GM12878 (cell line): Measurements from ENCODE around the gene CFAP65. TPM values are rescaled to one million over a fixed set of nuclear protein-coding genes. Genes with fewer than 3 reads are reported as not detected.

Experiments
- ATAC-seq: fragments of 200-7000 bp; cut with Tn5 transposase; 3 replicates; pipeline ENCODE4 v1.9.1; 2020; ENCODE audit warnings: mild to moderate bottlenecking, moderate library complexity
- BruUV-seq: library from RNA; stranded (reverse); fragments of 400-500 nt; replicated peaks from 2 replicates; lab custom pipeline; 2021; lab: Mats Ljungman, UMichigan
- CTCF ChIA-PET: fragments of 300-600 bp; sonication (Branson Sonifier 250); formaldehyde crosslinking; extraction: SDS; loops from one replicate; lab custom pipeline; 2021; ENCODE audit warnings: inconsistent platforms; lab: Yijun Ruan, JAX
- POLR2A ChIA-PET: fragments of 350-600 bp; formaldehyde crosslinking; extraction: SDS; loops from one replicate; lab custom pipeline; 2021; ENCODE audit warnings: inconsistent platforms; lab: Charles Lee
- RAD21 ChIA-PET: fragments of 300-600 bp; sonication (Branson Sonifier 250); formaldehyde crosslinking; loops from one replicate; lab custom pipeline; 2023; ENCODE audit warnings: antibody characterized with exemption; ENCODE audit not compliant: unreplicated experiment; lab: Charles Lee
- SMC1A ChIA-PET: fragments of 300-600 bp; sonication (Branson Sonifier 250); formaldehyde crosslinking; loops from one replicate; lab custom pipeline; 2023; ENCODE audit not compliant: unreplicated experiment, uncharacterized antibody; lab: Charles Lee
- DNase-seq: peaks from one replicate; pipeline ENCODE4 v3.0.0-alpha.2; 2011; ENCODE audit warnings: low read depth, low spot score
- FAIRE-seq: peaks from 3 replicates; lab custom pipeline; 2011; peaks lifted over from hg19 to GRCh38; lab: Jason Lieb, UNC
- H2AFZ ChIP-seq: 2 replicates; pipeline ENCODE4 v1.6.0; 2011; ENCODE audit warnings: low read depth, low read length, control low read depth; ENCODE audit not compliant: control insufficient read depth
- H3K27ac ChIP-seq: 2 replicates; pipeline ENCODE4 v1.5.1; 2011; ENCODE audit warnings: control low read depth; ENCODE audit not compliant: control insufficient read depth, insufficient read depth
- H3K27me3 ChIP-seq, 2 experiments: replicated peaks in 1 of 2; 2 replicates each; pipeline versions ENCODE4 v1.6.0 to v1.6.1; 2011; ENCODE audit warnings: low read length in 1 of 2; ENCODE audit not compliant: control insufficient read depth in 2 of 2, insufficient read depth in 2 of 2
- H3K36me3 ChIP-seq, 2 experiments: 2 replicates each; pipeline ENCODE4 v1.5.1; 2011; ENCODE audit warnings: low read length in 1 of 2; ENCODE audit not compliant: control insufficient read depth in 2 of 2, insufficient read depth in 2 of 2
- H3K4me1 ChIP-seq: 2 replicates; pipeline ENCODE4 v1.6.1; 2011; ENCODE audit warnings: mild to moderate bottlenecking, low read length, moderate library complexity, mixed read lengths; ENCODE audit not compliant: control insufficient read depth, insufficient read depth
- H3K4me2 ChIP-seq: 2 replicates; pipeline ENCODE4 v1.6.0; 2011; ENCODE audit warnings: control low read depth; ENCODE audit not compliant: control insufficient read depth, insufficient read depth
- H3K4me3 ChIP-seq: fragments of 200-600 bp; sonication (generic); 2 replicates; pipeline ENCODE4 v1.5.1; 2016
- H3K79me2 ChIP-seq: 2 replicates; pipeline ENCODE4 v1.6.0; 2011; ENCODE audit warnings: low read length; ENCODE audit not compliant: control insufficient read depth, insufficient read depth
- H3K9ac ChIP-seq: 2 replicates; pipeline ENCODE4 v1.8.0; 2011; ENCODE audit warnings: low read length, control low read depth, mixed read lengths; ENCODE audit not compliant: control insufficient read depth, insufficient read depth
- H3K9me3 ChIP-seq: replicated peaks from 3 replicates; pipeline ENCODE4 v1.5.1; 2011; ENCODE audit warnings: mild to moderate bottlenecking, low read length; ENCODE audit not compliant: control insufficient read depth, insufficient read depth
- H4K20me1 ChIP-seq: 2 replicates; pipeline ENCODE4 v1.6.0; 2011; ENCODE audit not compliant: control insufficient read depth, insufficient read depth
- BCL11A ChIP-seq: IDR thresholded peaks from 2 replicates; pipeline ENCODE4 v1.6.1; 2011; ENCODE audit warnings: low read depth, low read length
- CBX5 ChIP-seq: sonication (generic); IDR thresholded peaks from 2 replicates; pipeline ENCODE4 v1.6.1; 2016; ENCODE audit warnings: low read depth, moderate library complexity, mild to moderate bottlenecking, inconsistent platforms
- GABPA ChIP-seq: IDR thresholded peaks from 2 replicates; pipeline ENCODE4 v1.6.1; 2014; ENCODE audit warnings: antibody characterized with exemption, low read depth, mild to moderate bottlenecking, inconsistent platforms
- KLF5 ChIP-seq: fragments of 450-650 bp; IDR thresholded peaks from 2 replicates; pipeline ENCODE4 v1.6.1; 2014; ENCODE audit warnings: mild to moderate bottlenecking; ENCODE audit not compliant: partially characterized antibody
- NR2C1 ChIP-seq: fragments of 450-650 bp; IDR thresholded peaks from 2 replicates; pipeline ENCODE4 v1.6.1; 2017; ENCODE audit warnings: antibody characterized with exemption, mild to moderate bottlenecking, moderate library complexity
- POLR2AphosphoS2 ChIP-seq: IDR thresholded peaks from 2 replicates; pipeline ENCODE4 v1.6.1; 2011; ENCODE audit warnings: low read depth, mild to moderate bottlenecking, low read length, improper control_type of control experiment, moderate library complexity
- RBBP5 ChIP-seq: fragments of 200-600 bp; sonication (generic); conservative IDR thresholded peaks from 2 replicates; pipeline ENCODE4 v1.6.1; 2016
- RUNX3 ChIP-seq: IDR thresholded peaks from 2 replicates; pipeline ENCODE4 v1.6.1; 2012; ENCODE audit warnings: low read length, inconsistent platforms
- STAT1 ChIP-seq: fragments of 450-650 bp; conservative IDR thresholded peaks from 2 replicates; pipeline ENCODE4 v1.6.1; 2014; ENCODE audit warnings: antibody characterized with exemption, mild to moderate bottlenecking
- ZNF384 ChIP-seq: IDR thresholded peaks from 2 replicates; pipeline ENCODE4 v1.6.1; 2012; ENCODE audit warnings: low read depth, mild to moderate bottlenecking, low read length, improper control_type of control experiment, borderline replicate concordance
- in situ Hi-C: fragments of 300-500 bp; cut with MboI; formaldehyde crosslinking; loops from 9 replicates; pipeline ENCODE4 v1.14.3; 2018; ENCODE audit warnings: mixed read lengths
- intact Hi-C: fragments of 100-400 bp; cut with micrococcal nuclease; formaldehyde crosslinking; loops from one replicate; pipeline ENCODE4 v1.14.2; 2022; ENCODE audit not compliant: unreplicated experiment
- polyA plus RNA-seq, 11 experiments: library from polyadenylated mRNA; depleted of rRNA in 4 of 11; unstranded in 6 of 11; stranded (reverse) in 5 of 11; fragments of >200 nt; fragmentation: Nextera tagmentation in 4 of 11; fragmentation: Illumina TruSeq in 1 of 11; extraction: Ambion mirVana in 4 of 11; extraction: Trizol in 1 of 11; gene quantifications; 1 replicate in 1 of 11; 2 replicates in 10 of 11; pipeline versions ENCODE4 v1.2.1 to v1.2.3, GENCODE V29; 2011 to 2016; ENCODE audit warnings: inconsistent platforms in 2 of 11, missing spikeins in 2 of 11, low read depth in 1 of 11
- total RNA-seq, 4 experiments: library from RNA; depleted of rRNA in 3 of 4; stranded (reverse); fragments of >200 nt in 3 of 4; fragmentation: Illumina TruSeq in 1 of 4; extraction: Trizol in 1 of 4; gene quantifications; 2 replicates each; pipeline versions ENCODE4 v1.2.1 to v1.2.3, GENCODE V29; 2013 to 2021
- TF ChIP-seq, protein P1 (sequence below): fragments of 450-650 bp; IDR thresholded peaks from 2 replicates; pipeline ENCODE4 v1.6.1; 2017; ENCODE audit warnings: mild to moderate bottlenecking, moderate library complexity
- TF ChIP-seq, protein P2 (sequence below): IDR thresholded peaks from 2 replicates; pipeline ENCODE4 v1.6.1; 2012; ENCODE audit warnings: low read depth, low read length, improper control_type of control experiment
- TF ChIP-seq, protein P3 (sequence below): fragments of 450-650 bp; formaldehyde crosslinking; IDR thresholded peaks from 2 replicates; pipeline ENCODE4 v1.4.0; 2020; ENCODE audit warnings: mild to moderate bottlenecking, moderate library complexity
- TF ChIP-seq, protein P4 (sequence below): IDR thresholded peaks from 2 replicates; pipeline ENCODE4 v1.6.1; 2011; ENCODE audit warnings: low read depth, mild to moderate bottlenecking, low read length, moderate library complexity, borderline replicate concordance; ENCODE audit errors: extremely low read depth

CFAP65 gene
- total and polyA plus RNA-seq, 10 of the 15 experiments (the other 5 are each of a cell fraction or from before 2014, with no cell fraction given) = not detected

DNA sequence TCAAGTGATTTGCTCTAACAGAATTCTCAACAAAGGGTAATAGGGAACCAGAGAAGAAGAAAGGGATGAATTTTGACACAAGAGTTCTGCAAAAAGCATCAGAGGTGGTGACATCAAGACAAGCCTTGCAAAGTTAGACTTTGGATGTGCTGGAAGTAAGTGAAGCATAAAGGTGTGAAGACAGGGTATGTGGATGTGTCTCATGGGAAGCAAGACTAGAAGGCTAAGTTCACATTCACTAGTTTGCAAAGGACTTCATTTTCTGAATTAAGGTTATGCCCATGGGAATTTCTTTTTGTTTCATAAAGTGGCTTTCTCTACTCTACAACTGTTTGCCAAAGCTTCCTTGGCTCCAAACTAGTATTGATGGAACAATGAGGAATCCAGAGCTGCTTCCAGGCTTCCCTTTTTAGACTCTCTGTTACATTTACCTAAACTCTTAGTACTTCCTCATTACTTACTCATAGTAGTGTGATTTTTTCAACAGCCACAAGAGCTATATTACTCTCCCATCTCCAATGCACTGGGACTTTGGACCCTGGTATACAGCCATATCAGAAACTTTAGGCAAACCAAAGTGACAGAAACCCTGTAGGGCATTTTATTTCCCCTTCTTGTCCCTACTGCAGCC is 40.5 kb upstream of the CFAP65 start:
- no peak for DNase-seq
- Histone ChIP-seq H3K9ac (no peak overlapping the region), H3K27me3 (no peaks in the 10 kb centered on the region), H3K4me3 (no peak overlapping the region), H4K20me1 (peaks cover 3% of the 10 kb centered on the region; the same call in 1 of the 2 replicates), H3K79me2 (no peaks in the 10 kb centered on the region), H3K36me3 (peaks cover 0 to 5% of the 10 kb centered on the region in 2 experiments; a peak in 2 of 4 replicates), H3K9me3 (no peaks in the 10 kb centered on the region), H3K4me1 (peaks cover 13% of the 10 kb centered on the region), H3K27ac (no peak overlapping the region; the same call in 1 of the 2 replicates), H3K4me2 (no peak overlapping the region), H2AFZ (no peak overlapping the region)
- BruUV-seq = no TSS peak
- ChIA-PET CTCF (interaction anchor here (0.6 to 26.8 kb wide), 11 partner anchors 9 to 145 kb away, joined by 3 to 365 read pairs (median 6); partner anchors contain the start of gene NHEJ1), RAD21 (interaction anchor here (0.6 to 0.9 kb wide), 3 partner anchors 9 to 93 kb away, joined by 3 to 4 read pairs (median 3); no protein-coding TSS in a partner anchor), SMC1A (interaction anchor here (0.9 to 2.4 kb wide), 5 partner anchors 9 to 436 kb away, joined by 3 to 10 read pairs (median 3); no protein-coding TSS in a partner anchor), POLR2A (no interaction called here)
- intact Hi-C loops = no loop called here
- peak; percentile 35 for FAIRE-seq
- in situ Hi-C loops = no loop called here
- ATAC-seq = peak; percentile 73
- TF ChIP-seq STAT1 (no peak), KLF5 (no peak), NR2C1 (no peak), POLR2AphosphoS2 (no peak), ZNF384 (no peak), RUNX3 (no peak), GABPA (no peak), BCL11A (no peak), RBBP5 (no peak), CBX5 (no peak)
- TF ChIP-seq, protein P1, sequence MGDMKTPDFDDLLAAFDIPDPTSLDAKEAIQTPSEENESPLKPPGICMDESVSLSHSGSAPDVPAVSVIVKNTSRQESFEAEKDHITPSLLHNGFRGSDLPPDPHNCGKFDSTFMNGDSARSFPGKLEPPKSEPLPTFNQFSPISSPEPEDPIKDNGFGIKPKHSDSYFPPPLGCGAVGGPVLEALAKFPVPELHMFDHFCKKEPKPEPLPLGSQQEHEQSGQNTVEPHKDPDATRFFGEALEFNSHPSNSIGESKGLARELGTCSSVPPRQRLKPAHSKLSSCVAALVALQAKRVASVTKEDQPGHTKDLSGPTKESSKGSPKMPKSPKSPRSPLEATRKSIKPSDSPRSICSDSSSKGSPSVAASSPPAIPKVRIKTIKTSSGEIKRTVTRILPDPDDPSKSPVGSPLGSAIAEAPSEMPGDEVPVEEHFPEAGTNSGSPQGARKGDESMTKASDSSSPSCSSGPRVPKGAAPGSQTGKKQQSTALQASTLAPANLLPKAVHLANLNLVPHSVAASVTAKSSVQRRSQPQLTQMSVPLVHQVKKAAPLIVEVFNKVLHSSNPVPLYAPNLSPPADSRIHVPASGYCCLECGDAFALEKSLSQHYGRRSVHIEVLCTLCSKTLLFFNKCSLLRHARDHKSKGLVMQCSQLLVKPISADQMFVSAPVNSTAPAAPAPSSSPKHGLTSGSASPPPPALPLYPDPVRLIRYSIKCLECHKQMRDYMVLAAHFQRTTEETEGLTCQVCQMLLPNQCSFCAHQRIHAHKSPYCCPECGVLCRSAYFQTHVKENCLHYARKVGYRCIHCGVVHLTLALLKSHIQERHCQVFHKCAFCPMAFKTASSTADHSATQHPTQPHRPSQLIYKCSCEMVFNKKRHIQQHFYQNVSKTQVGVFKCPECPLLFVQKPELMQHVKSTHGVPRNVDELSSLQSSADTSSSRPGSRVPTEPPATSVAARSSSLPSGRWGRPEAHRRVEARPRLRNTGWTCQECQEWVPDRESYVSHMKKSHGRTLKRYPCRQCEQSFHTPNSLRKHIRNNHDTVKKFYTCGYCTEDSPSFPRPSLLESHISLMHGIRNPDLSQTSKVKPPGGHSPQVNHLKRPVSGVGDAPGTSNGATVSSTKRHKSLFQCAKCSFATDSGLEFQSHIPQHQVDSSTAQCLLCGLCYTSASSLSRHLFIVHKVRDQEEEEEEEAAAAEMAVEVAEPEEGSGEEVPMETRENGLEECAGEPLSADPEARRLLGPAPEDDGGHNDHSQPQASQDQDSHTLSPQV = no peak
- TF ChIP-seq, protein P2, sequence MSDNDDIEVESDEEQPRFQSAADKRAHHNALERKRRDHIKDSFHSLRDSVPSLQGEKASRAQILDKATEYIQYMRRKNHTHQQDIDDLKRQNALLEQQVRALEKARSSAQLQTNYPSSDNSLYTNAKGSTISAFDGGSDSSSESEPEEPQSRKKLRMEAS = no peak
- TF ChIP-seq, protein P3, sequence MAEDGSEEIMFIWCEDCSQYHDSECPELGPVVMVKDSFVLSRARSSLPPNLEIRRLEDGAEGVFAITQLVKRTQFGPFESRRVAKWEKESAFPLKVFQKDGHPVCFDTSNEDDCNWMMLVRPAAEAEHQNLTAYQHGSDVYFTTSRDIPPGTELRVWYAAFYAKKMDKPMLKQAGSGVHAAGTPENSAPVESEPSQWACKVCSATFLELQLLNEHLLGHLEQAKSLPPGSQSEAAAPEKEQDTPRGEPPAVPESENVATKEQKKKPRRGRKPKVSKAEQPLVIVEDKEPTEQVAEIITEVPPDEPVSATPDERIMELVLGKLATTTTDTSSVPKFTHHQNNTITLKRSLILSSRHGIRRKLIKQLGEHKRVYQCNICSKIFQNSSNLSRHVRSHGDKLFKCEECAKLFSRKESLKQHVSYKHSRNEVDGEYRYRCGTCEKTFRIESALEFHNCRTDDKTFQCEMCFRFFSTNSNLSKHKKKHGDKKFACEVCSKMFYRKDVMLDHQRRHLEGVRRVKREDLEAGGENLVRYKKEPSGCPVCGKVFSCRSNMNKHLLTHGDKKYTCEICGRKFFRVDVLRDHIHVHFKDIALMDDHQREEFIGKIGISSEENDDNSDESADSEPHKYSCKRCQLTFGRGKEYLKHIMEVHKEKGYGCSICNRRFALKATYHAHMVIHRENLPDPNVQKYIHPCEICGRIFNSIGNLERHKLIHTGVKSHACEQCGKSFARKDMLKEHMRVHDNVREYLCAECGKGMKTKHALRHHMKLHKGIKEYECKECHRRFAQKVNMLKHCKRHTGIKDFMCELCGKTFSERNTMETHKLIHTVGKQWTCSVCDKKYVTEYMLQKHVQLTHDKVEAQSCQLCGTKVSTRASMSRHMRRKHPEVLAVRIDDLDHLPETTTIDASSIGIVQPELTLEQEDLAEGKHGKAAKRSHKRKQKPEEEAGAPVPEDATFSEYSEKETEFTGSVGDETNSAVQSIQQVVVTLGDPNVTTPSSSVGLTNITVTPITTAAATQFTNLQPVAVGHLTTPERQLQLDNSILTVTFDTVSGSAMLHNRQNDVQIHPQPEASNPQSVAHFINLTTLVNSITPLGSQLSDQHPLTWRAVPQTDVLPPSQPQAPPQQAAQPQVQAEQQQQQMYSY (CRISPR knock-in tag) = no peak
- TF ChIP-seq, protein P4, sequence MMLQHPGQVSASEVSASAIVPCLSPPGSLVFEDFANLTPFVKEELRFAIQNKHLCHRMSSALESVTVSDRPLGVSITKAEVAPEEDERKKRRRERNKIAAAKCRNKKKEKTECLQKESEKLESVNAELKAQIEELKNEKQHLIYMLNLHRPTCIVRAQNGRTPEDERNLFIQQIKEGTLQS = no peak
